ENCODE data around the gene PHLPP1. TPM values are rescaled to one million over a fixed set of nuclear protein-coding genes. Genes with fewer than 3 reads are reported as not detected.

PHLPP1 gene
- total and polyA plus RNA-seq, 2 of the 13 experiments (the other 11 are each of a cell fraction or from before 2014, with no cell fraction given), result 9.8 to 18.5 TPM

- POLR2A ChIA-PET, result no interaction called here
- no peaks in the 10 kb centered on the region for H3K79me2 ChIP-seq (ENCODE audit: insufficient read depth, low read length)
- no peak overlapping the region for H3K27ac ChIP-seq (ENCODE audit: extremely low read length, insufficient read depth, low read length)
- no peaks in the 10 kb centered on the region for H3K27me3 ChIP-seq (ENCODE audit: control insufficient read depth in 1 of 2, insufficient read depth in 2 of 2, low read length in 2 of 2)
- H3K9ac ChIP-seq (ENCODE audit: insufficient read depth, low read depth, low read length), result no peak overlapping the region
- H4K20me1 ChIP-seq (ENCODE audit: insufficient read depth, low read length), result no peaks in the 10 kb centered on the region
- no peak overlapping the region for H2AFZ ChIP-seq (ENCODE audit: low read length)
- no peak overlapping the region for H3K4me3 ChIP-seq (replicated peaks in 1 of 3; ENCODE audit: insufficient read depth in 1 of 3, low read depth in 2 of 3, low read length in 3 of 3)
- CTCF ChIA-PET (ENCODE audit: low intra/inter-chr PET ratio, low total read pairs), result no interaction called here
- WGBS (ENCODE audit: low lambda C conversion rate), result over 99% methylated on average over 3 of the region's 3 CpGs
- ATAC-seq, result no peak
- peaks cover 15% of the 10 kb centered on the region; the same call in 1 of the 2 replicates for H3K4me1 ChIP-seq (ENCODE audit: insufficient read depth, low read length)
- in situ Hi-C loops (cut with HindIII; ENCODE audit: extremely low pct_ligation_motif_present, low pct_unique_long_range_greater_than_20kb) (loop anchor here (10.0 kb wide), 1 partner anchor 245 kb away; the partner anchor contains the start of gene PHLPP1), intact Hi-C loops (cut with micrococcal nuclease; ENCODE audit: unreplicated experiment) (no loop called here)
- H3K9me3 ChIP-seq (ENCODE audit: low read length), result no peaks in the 10 kb centered on the region
- DNase-seq (ENCODE audit: low spot score), result no peak
- no peak for TF ChIP-seq ZHX1 (CRISPR knock-in tag; IDR thresholded peaks at IDR 0.05; ENCODE audit: low read depth)
- TF ChIP-seq ZBTB37 (CRISPR knock-in tag; IDR thresholded peaks at IDR 0.05), result no peak
- no peak for TF ChIP-seq TP53 (CRISPR knock-in tag; conservative IDR thresholded peaks at IDR 0.05)
- no peak for TF ChIP-seq LBX2 (CRISPR knock-in tag; IDR thresholded peaks at IDR 0.05; ENCODE audit: borderline replicate concordance)
- TF ChIP-seq PHF21A (CRISPR knock-in tag; IDR thresholded peaks at IDR 0.05), result no peak
- no peak for TF ChIP-seq TAF15 (IDR thresholded peaks at IDR 0.05; ENCODE audit: low read depth, low read length, poor library complexity, severe bottlenecking)
- TF ChIP-seq ZBTB49 (CRISPR knock-in tag; IDR thresholded peaks at IDR 0.05; ENCODE audit: borderline replicate concordance), result no peak
- no peak for TF ChIP-seq SKIL (CRISPR knock-in tag; IDR thresholded peaks at IDR 0.05; ENCODE audit: borderline replicate concordance)
- no peak for TF ChIP-seq HIC2 (CRISPR knock-in tag; IDR thresholded peaks at IDR 0.05; ENCODE audit: low read depth)
- peaks cover 13 to 35% of the 10 kb centered on the region in 2 experiments for H3K36me3 ChIP-seq (replicated peaks in 1 of 2; ENCODE audit: control insufficient read depth in 1 of 2, insufficient read depth in 2 of 2, low read length in 2 of 2)
- H3K4me2 ChIP-seq (ENCODE audit: low read depth, low read length), result no peak overlapping the region
- no peak for FAIRE-seq
- BruUV-seq (replicated peaks), result no TSS peak
Measured at GRCh38 chr18:62959481-62959880, 244.1 kb downstream of the PHLPP1 start.
